H1 (cell line): ENCODE results near the gene ZBTB24. TPM values are rescaled to one million over a fixed set of nuclear protein-coding genes. Genes with fewer than 3 reads are reported as not detected.

Source experiments
- CTCF ChIA-PET: fragments of 300-600 bp; sonication (Branson Sonifier 250); formaldehyde crosslinking; loops from one replicate; lab custom pipeline; 2021; ENCODE audit not compliant: partially characterized antibody; lab: Charles Lee
- POLR2A ChIA-PET: fragments of 300-600 bp; sonication (Branson Sonifier 250); formaldehyde crosslinking; loops from one replicate; lab custom pipeline; 2021; ENCODE audit warnings: inconsistent platforms; ENCODE audit not compliant: partially characterized antibody; lab: Charles Lee
- DNase-seq, 2 experiments: peaks; one replicate each; pipeline versions ENCODE4 v3.0.0 to v3.0.0-alpha.2; 2010 to 2022; ENCODE audit warnings: low spot score in 2 of 2, low read depth in 1 of 2, mixed read lengths in 1 of 2
- FAIRE-seq: peaks from 2 replicates; lab custom pipeline; 2011; peaks lifted over from hg19 to GRCh38; lab: Jason Lieb, UNC
- H2AFZ ChIP-seq: 2 replicates; pipeline ENCODE4 v1.8.1; 2012; ENCODE audit warnings: low read length, inconsistent platforms
- H2AK5ac ChIP-seq: 2 replicates; pipeline ENCODE4 v1.6.1; 2013; ENCODE audit warnings: low read depth, low read length
- H2BK120ac ChIP-seq: replicated peaks from 2 replicates; pipeline ENCODE3; 2013; ENCODE audit warnings: low read depth, low read length, inconsistent platforms
- H2BK12ac ChIP-seq: 2 replicates; pipeline ENCODE4 v1.6.1; 2013; ENCODE audit warnings: low read depth, low read length
- H2BK15ac ChIP-seq: 2 replicates; pipeline ENCODE4 v1.6.1; 2013; ENCODE audit warnings: low read length
- H2BK20ac ChIP-seq: 2 replicates; pipeline ENCODE4 v1.6.1; 2013; ENCODE audit warnings: low read length
- H2BK5ac ChIP-seq: 2 replicates; pipeline ENCODE4 v1.6.1; 2013; ENCODE audit warnings: low read depth, low read length
- H3K14ac ChIP-seq: 2 replicates; pipeline ENCODE4 v1.6.1; 2013; ENCODE audit warnings: inconsistent platforms; ENCODE audit not compliant: insufficient read length
- H3K18ac ChIP-seq: 2 replicates; pipeline ENCODE4 v1.6.1; 2013; ENCODE audit warnings: low read length; ENCODE audit errors: extremely low read depth
- H3K23ac ChIP-seq: 2 replicates; pipeline ENCODE4 v1.6.1; 2013; ENCODE audit warnings: inconsistent platforms; ENCODE audit not compliant: insufficient read length
- H3K23me2 ChIP-seq: 2 replicates; pipeline ENCODE4 v1.6.1; 2013; ENCODE audit warnings: low read depth, low read length
- H3K27ac ChIP-seq: 2 replicates; pipeline ENCODE4 v1.6.1; 2011; ENCODE audit warnings: low read depth, low read length, inconsistent platforms
- H3K27me3 ChIP-seq, 4 experiments: replicated peaks in 1 of 4; 1 replicate in 1 of 4; 2 replicates in 3 of 4; pipeline versions ENCODE4 v1.6.1 to v1.8.1; 2011 to 2013; ENCODE audit warnings: low read length in 3 of 4, mild to moderate bottlenecking in 3 of 4, inconsistent platforms in 2 of 4, mixed read lengths in 2 of 4, moderate library complexity in 1 of 4; ENCODE audit not compliant: control insufficient read depth in 3 of 4, insufficient read depth in 3 of 4; ENCODE audit errors: extremely low read depth in 1 of 4
- H3K36me3 ChIP-seq, 4 experiments: 2 replicates each; pipeline versions ENCODE4 v1.6.1 to v1.8.1; 2011 to 2013; ENCODE audit warnings: mild to moderate bottlenecking in 4 of 4, low read length in 3 of 4, moderate library complexity in 2 of 4, control low read depth in 1 of 4, inconsistent platforms in 1 of 4; ENCODE audit not compliant: insufficient read depth in 4 of 4, control insufficient read depth in 2 of 4
- H3K4ac ChIP-seq: replicated peaks from 2 replicates; pipeline ENCODE3; 2013; ENCODE audit warnings: low read length, low read depth, mixed read lengths, inconsistent platforms; ENCODE audit not compliant: insufficient read length
- H3K4me1 ChIP-seq, 4 experiments: replicated peaks in 1 of 4; 1 replicate in 1 of 4; 2 replicates in 3 of 4; pipeline versions ENCODE4 v1.6.1 to v1.8.1; 2011 to 2013; ENCODE audit warnings: low read length in 3 of 4, inconsistent platforms in 2 of 4, mixed read lengths in 1 of 4; ENCODE audit not compliant: insufficient read depth in 4 of 4, control insufficient read depth in 3 of 4
- H3K4me2 ChIP-seq, 2 experiments: 2 replicates each; pipeline versions ENCODE4 v1.6.1 to v1.8.1; 2011 to 2013; ENCODE audit warnings: low read depth in 2 of 2, low read length in 2 of 2, control low read depth in 1 of 2, inconsistent platforms in 1 of 2, mild to moderate bottlenecking in 1 of 2; ENCODE audit not compliant: insufficient read depth in 1 of 2
- H3K4me3 ChIP-seq, 4 experiments: fragments of 200-600, 300-600 bp in 1 of 4; sonication (generic), shearing (Covaris generic), sonication (Bioruptor Twin) in 1 of 4; 2 replicates each; pipeline versions ENCODE4 v1.5.1 to v1.8.1; 2011 to 2016; ENCODE audit warnings: low read length in 4 of 4, low read depth in 3 of 4, control low read depth in 2 of 4, inconsistent platforms in 2 of 4, mild to moderate bottlenecking in 2 of 4, mixed read lengths in 1 of 4, moderate library complexity in 1 of 4; ENCODE audit not compliant: insufficient read depth in 2 of 4; ENCODE audit errors: extremely low read depth in 1 of 4
- H3K56ac ChIP-seq: replicated peaks from 2 replicates; pipeline ENCODE3; 2013; ENCODE audit warnings: low read depth, mild to moderate bottlenecking, mixed read lengths, low read length, inconsistent platforms; ENCODE audit not compliant: insufficient read length
- H3K79me1 ChIP-seq: 2 replicates; pipeline ENCODE4 v1.6.1; 2013; ENCODE audit warnings: low read depth, low read length, control low read depth
- H3K79me2 ChIP-seq, 2 experiments: 2 replicates each; pipeline versions ENCODE4 v1.6.1 to v1.8.1; 2012 to 2013; ENCODE audit warnings: low read length in 2 of 2, mild to moderate bottlenecking in 2 of 2, inconsistent platforms in 1 of 2; ENCODE audit not compliant: insufficient read depth in 2 of 2, control insufficient read depth in 1 of 2
- H3K9ac ChIP-seq, 4 experiments: replicated peaks in 1 of 4; 1 replicate in 1 of 4; 2 replicates in 3 of 4; pipeline versions ENCODE4 v1.6.1 to v1.8.1; 2011 to 2013; ENCODE audit warnings: low read depth in 3 of 4, low read length in 3 of 4, control low read depth in 2 of 4, mild to moderate bottlenecking in 2 of 4, moderate library complexity in 2 of 4, inconsistent platforms in 1 of 4; ENCODE audit errors: extremely low read depth in 1 of 4
- H3K9me3 ChIP-seq, 2 experiments: 2 replicates each; pipeline versions ENCODE4 v1.6.1 to v1.8.1; 2012 to 2013; ENCODE audit warnings: mild to moderate bottlenecking in 2 of 2, moderate library complexity in 2 of 2, control low read depth in 1 of 2, inconsistent platforms in 1 of 2, low read depth in 1 of 2, low read length in 1 of 2, mixed read lengths in 1 of 2; ENCODE audit not compliant: insufficient read depth in 2 of 2
- H4K20me1 ChIP-seq, 2 experiments: replicated peaks in 1 of 2; 2 replicates each; pipeline versions ENCODE3 to v1.8.1; 2011 to 2013; ENCODE audit warnings: inconsistent platforms in 2 of 2, low read length in 2 of 2, mild to moderate bottlenecking in 1 of 2; ENCODE audit not compliant: insufficient read depth in 2 of 2, control insufficient read depth in 1 of 2
- H4K5ac ChIP-seq: 2 replicates; pipeline ENCODE4 v1.6.1; 2013; ENCODE audit warnings: low read length, low read depth, mixed read lengths, inconsistent platforms; ENCODE audit not compliant: insufficient read length
- H4K8ac ChIP-seq: 2 replicates; pipeline ENCODE4 v1.8.0; 2013; ENCODE audit warnings: mild to moderate bottlenecking, moderate library complexity, low read length, inconsistent platforms; ENCODE audit not compliant: insufficient read depth; ENCODE audit errors: extremely low read depth
- H4K91ac ChIP-seq: replicated peaks from 2 replicates; pipeline ENCODE3; 2013; ENCODE audit warnings: low read length, mixed read lengths, inconsistent platforms; ENCODE audit not compliant: insufficient read length
- CBX5 ChIP-seq: fragments of 300-800, 300-1000 bp; sonication (generic); IDR thresholded peaks from 2 replicates; pipeline ENCODE4 v1.7.1; 2016; ENCODE audit warnings: antibody characterized with exemption, low read length, low read depth
- POLR2A ChIP-seq, 2 experiments: IDR thresholded peaks; 1 replicate in 1 of 2; 2 replicates in 1 of 2; pipeline ENCODE4 v1.6.1; 2011; ENCODE audit warnings: low read depth in 2 of 2, low read length in 2 of 2, mild to moderate bottlenecking in 2 of 2; ENCODE audit errors: control extremely low read depth in 1 of 2
- POLR2AphosphoS5 ChIP-seq: IDR thresholded peaks from 2 replicates; pipeline ENCODE4 v1.6.1; 2011; ENCODE audit warnings: low read depth, low read length
- TAF7 ChIP-seq: optimal IDR thresholded peaks from 2 replicates; pipeline ENCODE3; 2011; ENCODE audit warnings: low read depth, mild to moderate bottlenecking, inconsistent platforms, low read length, moderate library complexity, borderline replicate concordance
- WGBS, 2 experiments: shearing (Covaris generic) in 1 of 2; methylation state at CpG; one replicate each; pipeline versions ENCODE4 v1.1.6 to v1.1.7; 2013 to 2015; ENCODE audit warnings: low lambda C conversion rate in 2 of 2, mixed read lengths in 2 of 2, inconsistent platforms in 1 of 2, low coverage in 1 of 2, missing lambda C conversion rate in 1 of 2; ENCODE audit not compliant: insufficient replicate concordance in 2 of 2, insufficient coverage in 1 of 2, insufficient read length in 1 of 2; ENCODE audit errors: extremely low coverage in 1 of 2, missing lambda C conversion rate in 1 of 2; 5-methylcytosine and 5-hydroxymethylcytosine counted together
- polyA plus RNA-seq, 7 experiments: library from polyadenylated mRNA; depleted of rRNA in 3 of 7; stranded (reverse) in 5 of 7; unstranded in 2 of 7; fragments of >200 nt in 5 of 7; fragments of 200-250 nt in 2 of 7; gene quantifications; 1 replicate in 5 of 7; 2 replicates in 1 of 7; 4 replicates in 1 of 7; pipeline versions ENCODE4 v1.2.1 to v1.2.3, GENCODE V29; 2011 to 2013; ENCODE audit warnings: missing spikeins in 2 of 7, mixed read lengths in 2 of 7
- total RNA-seq: library from RNA; stranded (reverse); fragmentation: NEBNext Ultra II Directional; extraction: Animal tissue kit (Norgen Biotek cat#: 25700); gene quantifications from 2 replicates; pipeline ENCODE4 v1.2.1, GENCODE V29; 2021

The ZBTB24 gene
- total and polyA plus RNA-seq, 2 of the 8 experiments (the other 6 are each of a cell fraction or from before 2014, with no cell fraction given): 7.5 to 21.0 TPM

GRCh38 chr6:109455437-109456110 is 27.4 kb downstream of the ZBTB24 start, which contains the start of gene MICAL1:
Gene MICAL1 (minus strand): TSS chr6:109455772. CDS start chr6:109454196, 1,576 bp downstream.
- ChIA-PET POLR2A (interaction anchor here (0.5 to 7.5 kb wide), 9 partner anchors 9 to 104 kb away, joined by 3 to 85 read pairs (median 3); partner anchors contain the start of genes PPIL6 and SMPD2), CTCF (interaction anchor here (0.8 to 7.5 kb wide), 4 partner anchors 12 to 597 kb away, joined by 3 to 63 read pairs (median 6); partner anchors contain the start of genes PPIL6 and SMPD2)
- Histone ChIP-seq H3K4ac (peak within 1 kb of the TSS; percentile 47), H3K23me2 (peaks cover 8% of the 10 kb centered on the region), H3K9me3 (no peaks in the 10 kb centered on the region), H3K79me2 (no peaks in the 10 kb centered on the region; a peak in 1 of 4 replicates), H4K20me1 (no peaks in the 10 kb centered on the region), H2BK120ac (no peak within 1 kb of the TSS), H3K56ac (no peak within 1 kb of the TSS), H3K27ac (no peak within 1 kb of the TSS), H2BK12ac (no peak within 1 kb of the TSS), H3K4me1 (peaks cover 4 to 17% (median 11%) of the 10 kb centered on the region in 4 experiments), H2AK5ac (no peak within 1 kb of the TSS), H4K5ac (peak within 1 kb of the TSS; percentile 46), H4K91ac (peak within 1 kb of the TSS; percentile 86), H3K14ac (no peak within 1 kb of the TSS), H2BK15ac (no peak within 1 kb of the TSS; the same call in 1 of the 2 replicates), H3K36me3 (peaks cover 0 to 16% (median 8%) of the 10 kb centered on the region in 4 experiments; a peak in 5 of 8 replicates), H3K9ac (peak within 1 kb of the TSS; percentile 16 to 71 (median 57); a peak in 6 of 7 replicates), H2BK20ac (no peak within 1 kb of the TSS), H3K4me2 (peak within 1 kb of the TSS; percentile 87 to 88), H3K79me1 (no peaks in the 10 kb centered on the region; the same call in 1 of the 2 replicates), H3K23ac (no peak within 1 kb of the TSS), H3K4me3 (peak within 1 kb of the TSS; percentile 60 to 91 (median 84)), H2AFZ (peak within 1 kb of the TSS; percentile 20; the same call in 1 of the 2 replicates), H2BK5ac (peak within 1 kb of the TSS; percentile 86; the same call in 1 of the 2 replicates), H3K27me3 (no peaks in the 10 kb centered on the region), H3K18ac (peak within 1 kb of the TSS; percentile 73), H4K8ac (peak within 1 kb of the TSS; percentile 79)
- FAIRE-seq (no peak), DNase-seq (peak in 1 of 2 experiments; percentile 84)
- WGBS, 2 experiments: 0% methylated on average over 29 of the region's 70 CpGs; no CpG with 5 or more reads in 1 of the 2 experiments
- no peak for TF ChIP-seq TAF7
- TF ChIP-seq CBX5: no peak
- peak in 1 of 2 experiments; percentile 51; a peak in 1 of 3 replicates for TF ChIP-seq POLR2A (IDR thresholded peaks at IDR 0.05; ENCODE audit: control extremely low read depth in 1 of 2, low read depth in 2 of 2, low read length in 2 of 2)
- TF ChIP-seq POLR2AphosphoS5: 0 out of 2 replicates have a peak, but pooled peaks have one; percentile 21
